GM18519 (cell line): Measurements from ENCODE around the gene KIR3DL2.
"Not testable (repeated sequence)": the region's sequence is repeated elsewhere in the genome, so short reads cannot be mapped to it uniquely, and the experiment has no call there.

Experiments used
- ATAC-seq: cut with Tn5 transposase; IDR thresholded peaks from one replicate; pipeline ENCODE4 v1.9.1; 2021; ENCODE audit warnings: mild to moderate bottlenecking, moderate library complexity; ENCODE audit not compliant: unreplicated experiment, low FRiP score

KIR3DL2 gene

GRCh38 chr19:54863459-54863858, 13.2 kb downstream of the KIR3DL2 start:
- ATAC-seq = not testable (repeated sequence)

- no peak for ATAC-seq
Observed at GRCh38 chr19:54871696-54872095, 21.5 kb downstream of the KIR3DL2 start.

- ATAC-seq = no peak
Observed at GRCh38 chr19:54873990-54874389, 23.7 kb downstream of the KIR3DL2 start, which contains the start of gene FCAR. TSS of gene FCAR (plus strand) at chr19:54874235. CDS start at chr19:54874290, 55 bp downstream.

GRCh38 chr19:54875506-54875905, 25.3 kb downstream of the KIR3DL2 start:
- no peak for ATAC-seq

GRCh38 chr19:54877471-54877870, 27.2 kb downstream of the KIR3DL2 start:
- ATAC-seq = no peak

GRCh38 chr19:54881884-54882283, 31.6 kb downstream of the KIR3DL2 start:
- ATAC-seq = no peak

- ATAC-seq = no peak
Observed at GRCh38 chr19:54882758-54883157, 32.5 kb downstream of the KIR3DL2 start.

- no peak for ATAC-seq
Observed at GRCh38 chr19:54883228-54883627, 33.0 kb downstream of the KIR3DL2 start.

GRCh38 chr19:54888239-54888638, 38.0 kb downstream of the KIR3DL2 start:
- no peak for ATAC-seq

- no peak for ATAC-seq
Observed at GRCh38 chr19:54889566-54889965, 39.3 kb downstream of the KIR3DL2 start.

- no peak for ATAC-seq
Observed at GRCh38 chr19:54893406-54893805, 43.2 kb downstream of the KIR3DL2 start.

- ATAC-seq = not testable (repeated sequence)
Observed at GRCh38 chr19:54894106-54894505, 43.9 kb downstream of the KIR3DL2 start.

- ATAC-seq = no peak
Observed at GRCh38 chr19:54896036-54896435, 45.8 kb downstream of the KIR3DL2 start.

- not testable (repeated sequence) for ATAC-seq
Observed at GRCh38 chr19:54898685-54899084, 48.4 kb downstream of the KIR3DL2 start.

- not testable (repeated sequence) for ATAC-seq
Observed at GRCh38 chr19:54899646-54900045, 49.4 kb downstream of the KIR3DL2 start.

GRCh38 chr19:54901153-54901552, 50.9 kb downstream of the KIR3DL2 start:
- not testable (repeated sequence) for ATAC-seq

GRCh38 chr19:54902061-54902460, 51.8 kb downstream of the KIR3DL2 start:
- no peak for ATAC-seq

GRCh38 chr19:54903303-54903702, 53.1 kb downstream of the KIR3DL2 start:
- no peak for ATAC-seq

- ATAC-seq = not testable (repeated sequence)
Observed at GRCh38 chr19:54904261-54904660, 54.0 kb downstream of the KIR3DL2 start.

GRCh38 chr19:54905421-54905802, 55.2 kb downstream of the KIR3DL2 start:
- no peak for ATAC-seq

- no peak for ATAC-seq
Observed at GRCh38 chr19:54905803-54906511, 55.7 kb downstream of the KIR3DL2 start, which contains the start of gene NCR1. TSS of gene NCR1 (plus strand) at chr19:54906148. CDS start at chr19:54906188, 40 bp downstream.

GRCh38 chr19:54906819-54907218, 56.6 kb downstream of the KIR3DL2 start:
- ATAC-seq = no peak
